WTC11 (cell line): Measurements from ENCODE around the gene CD22. TPM values are rescaled to one million over a fixed set of nuclear protein-coding genes. Genes with fewer than 3 reads are reported as not detected.

Experiments
- ATAC-seq: fragments of 200-7000 bp; cut with Tn5 transposase; 2 replicates; pipeline ENCODE4 v1.10.0; 2021; ENCODE audit warnings: mild to moderate bottlenecking, moderate library complexity
- CTCF ChIA-PET: fragments of 300-600 bp; sonication (Branson Sonifier 250); formaldehyde crosslinking; loops from one replicate; lab custom pipeline; 2021; ENCODE audit warnings: antibody characterized with exemption; lab: Charles Lee
- POLR2A ChIA-PET: fragments of 350-600 bp; sonication (Branson Sonifier 250); formaldehyde crosslinking; loops from one replicate; lab custom pipeline; 2021; ENCODE audit warnings: antibody characterized with exemption; lab: Charles Lee
- DNase-seq: peaks from one replicate; pipeline ENCODE4 v3.0.0; 2021; ENCODE audit warnings: low spot score
- H3K27ac Mint-ChIP-seq: 2 replicates; pipeline ENCODE4 v1.8.0; 2021; ENCODE audit warnings: mixed read lengths
- H3K27me3 Mint-ChIP-seq: 2 replicates; pipeline ENCODE4 v1.8.0; 2021; ENCODE audit warnings: low read depth, mild to moderate bottlenecking, moderate library complexity, mixed read lengths
- H3K36me3 Mint-ChIP-seq: 2 replicates; pipeline ENCODE4 v1.8.0; 2021; ENCODE audit warnings: mixed read lengths
- H3K4me1 Mint-ChIP-seq: 2 replicates; pipeline ENCODE4 v1.8.0; 2022; ENCODE audit warnings: mixed read lengths
- H3K4me3 Mint-ChIP-seq: 2 replicates; pipeline ENCODE4 v1.8.0; 2021; ENCODE audit warnings: mild to moderate bottlenecking, moderate library complexity, mixed read lengths
- H3K9me3 Mint-ChIP-seq: 2 replicates; pipeline ENCODE4 v1.8.0; 2021; ENCODE audit warnings: mixed read lengths
- AR ChIP-seq: fragments of 250-450 bp; sonication (Bioruptor Pico); IDR thresholded peaks from 2 replicates; pipeline ENCODE4 v1.9.0; 2021; ENCODE audit warnings: mild to moderate bottlenecking
- CDX4 ChIP-seq: fragments of 250-450 bp; sonication (Bioruptor Pico); IDR thresholded peaks from 2 replicates; pipeline ENCODE4 v1.9.0; 2021; ENCODE audit warnings: moderate library complexity, mild to moderate bottlenecking, inconsistent platforms, borderline replicate concordance
- CTCF ChIP-seq: fragments of 200-600 bp; IDR thresholded peaks from 2 replicates; pipeline ENCODE4 v1.8.0; 2022; ENCODE audit warnings: antibody characterized with exemption
- ELF4 ChIP-seq: sonication (generic); formaldehyde crosslinking; IDR thresholded peaks from 2 replicates; pipeline ENCODE4 v1.8.1; 2022; ENCODE audit warnings: low read depth, mild to moderate bottlenecking, moderate library complexity, missing genetic modification reagents
- ETV6 ChIP-seq: sonication (generic); formaldehyde crosslinking; IDR thresholded peaks from 2 replicates; pipeline ENCODE4 v1.8.1; 2022; ENCODE audit warnings: mild to moderate bottlenecking, missing genetic modification reagents
- FOXP1 ChIP-seq: sonication (generic); formaldehyde crosslinking; IDR thresholded peaks from 2 replicates; pipeline ENCODE4 v1.8.0; 2022; ENCODE audit warnings: missing genetic modification reagents, mild to moderate bottlenecking, moderate library complexity, borderline replicate concordance
- GABPB1 ChIP-seq: sonication (generic); formaldehyde crosslinking; IDR thresholded peaks from 2 replicates; pipeline ENCODE4 v1.8.1; 2023; ENCODE audit warnings: mild to moderate bottlenecking, missing genetic modification reagents
- HMGA2 ChIP-seq: fragments of 250-450 bp; sonication (Bioruptor Pico); IDR thresholded peaks from 2 replicates; pipeline ENCODE4 v1.4.0; 2021; ENCODE audit warnings: mild to moderate bottlenecking, moderate library complexity
- JUN ChIP-seq: sonication (generic); formaldehyde crosslinking; IDR thresholded peaks from 2 replicates; pipeline ENCODE4 v1.8.0; 2023; ENCODE audit warnings: mild to moderate bottlenecking, missing genetic modification reagents
- MXD4 ChIP-seq: fragments of 250-450 bp; sonication (Bioruptor Pico); IDR thresholded peaks from 2 replicates; pipeline ENCODE4 v1.8.0; 2021; ENCODE audit warnings: mild to moderate bottlenecking, moderate library complexity, borderline replicate concordance
- NFATC4 ChIP-seq: fragments of 250-450 bp; sonication (Bioruptor Pico); IDR thresholded peaks from 2 replicates; pipeline ENCODE4 v1.9.0; 2021; ENCODE audit warnings: mild to moderate bottlenecking
- NFE2L1 ChIP-seq: sonication (generic); formaldehyde crosslinking; IDR thresholded peaks from 2 replicates; pipeline ENCODE4 v1.8.1; 2023; ENCODE audit warnings: missing genetic modification reagents
- NR1H2 ChIP-seq: sonication (generic); formaldehyde crosslinking; IDR thresholded peaks from 2 replicates; pipeline ENCODE4 v1.9.0; 2021; ENCODE audit warnings: mild to moderate bottlenecking, moderate library complexity, missing genetic modification reagents
- NR2C2 ChIP-seq: sonication (generic); formaldehyde crosslinking; IDR thresholded peaks from 2 replicates; pipeline ENCODE4 v1.8.0; 2022; ENCODE audit warnings: mild to moderate bottlenecking, missing genetic modification reagents
- SP1 ChIP-seq: sonication (generic); formaldehyde crosslinking; conservative IDR thresholded peaks from 2 replicates; pipeline ENCODE4 v1.8.1; 2022; ENCODE audit warnings: missing genetic modification reagents
- STAT6 ChIP-seq: sonication (generic); formaldehyde crosslinking; conservative IDR thresholded peaks from 2 replicates; pipeline ENCODE4 v1.8.1; 2023; ENCODE audit warnings: mild to moderate bottlenecking, low read depth, missing genetic modification reagents, moderate library complexity
- TEAD4 ChIP-seq: sonication (generic); formaldehyde crosslinking; IDR thresholded peaks from 2 replicates; pipeline ENCODE4 v1.8.0; 2022; ENCODE audit warnings: mild to moderate bottlenecking, missing genetic modification reagents
- ZBTB21 ChIP-seq: sonication (generic); formaldehyde crosslinking; IDR thresholded peaks from 2 replicates; pipeline ENCODE4 v1.8.1; 2023; ENCODE audit warnings: mild to moderate bottlenecking, missing genetic modification reagents, borderline replicate concordance
- ZNF121 ChIP-seq: sonication (generic); formaldehyde crosslinking; IDR thresholded peaks from 2 replicates; pipeline ENCODE4 v1.8.0; 2023; ENCODE audit warnings: missing genetic modification reagents
- ZNF263 ChIP-seq: sonication (generic); formaldehyde crosslinking; IDR thresholded peaks from 2 replicates; pipeline ENCODE4 v1.8.1; 2022; ENCODE audit warnings: low read depth, mild to moderate bottlenecking, moderate library complexity, missing genetic modification reagents
- ZNF425 ChIP-seq: fragments of 250-450 bp; sonication (Bioruptor Pico); conservative IDR thresholded peaks from 2 replicates; pipeline ENCODE4 v1.9.0; 2021; ENCODE audit warnings: mild to moderate bottlenecking
- total RNA-seq: library from RNA; stranded (reverse); gene quantifications from 3 replicates; pipeline ENCODE4 v1.2.3, GENCODE V29; 2021

CD22 gene
- total RNA-seq, 1 experiment from 2014 or later = 0.28 TPM

- peaks cover 2% of the 10 kb centered on the region for H3K4me1 Mint-ChIP-seq
- H3K27me3 Mint-ChIP-seq = no peaks in the 10 kb centered on the region; the same call in none of the 2 replicates
- peaks cover 18% of the 10 kb centered on the region for H3K36me3 Mint-ChIP-seq
- ATAC-seq (no peak), DNase-seq (no peak)
- TF ChIP-seq NFE2L1 (CRISPR knock-in tag) (no peak), ZNF121 (no peak), ELF4 (CRISPR knock-in tag) (no peak), JUN (CRISPR knock-in tag) (no peak), ZNF263 (CRISPR knock-in tag) (no peak), TEAD4 (no peak), HMGA2 (CRISPR knock-in tag) (no peak), NR1H2 (CRISPR knock-in tag) (no peak), NFATC4 (CRISPR knock-in tag) (no peak)
- H3K4me3 Mint-ChIP-seq = no peak overlapping the region
- ChIA-PET POLR2A (no interaction called here), CTCF (interaction anchor here (1.2 to 2.6 kb wide), 2 partner anchors 9 to 73 kb away, joined by 3 to 7 read pairs; no protein-coding TSS in a partner anchor)
- no peaks in the 10 kb centered on the region for H3K9me3 Mint-ChIP-seq
- H3K27ac Mint-ChIP-seq = no peak overlapping the region
Measured at GRCh38 chr19:35279374-35279773, 49.6 kb upstream of the CD22 start.

GRCh38 chr19:35279985-35280821, 48.8 kb upstream of the CD22 start:
- Mint-ChIP-seq H3K27ac (peak overlapping the region; percentile 2; the same call in 1 of the 2 replicates), H3K27me3 (no peaks in the 10 kb centered on the region; the same call in none of the 2 replicates), H3K36me3 (peaks cover 13% of the 10 kb centered on the region), H3K9me3 (no peaks in the 10 kb centered on the region), H3K4me3 (no peak overlapping the region), H3K4me1 (peaks cover 8% of the 10 kb centered on the region)
- DNase-seq (no peak), ATAC-seq (no peak)
- CTCF ChIA-PET = interaction anchor here (1.2 to 2.6 kb wide), 3 partner anchors 10 to 73 kb away, joined by 3 to 7 read pairs (median 3); no protein-coding TSS in a partner anchor
- TF ChIP-seq FOXP1 (CRISPR knock-in tag) (0 out of 2 replicates have a peak, but pooled peaks have one; percentile 19), GABPB1 (CRISPR knock-in tag) (peak; percentile 90), AR (CRISPR knock-in tag) (no peak), ZBTB21 (CRISPR knock-in tag) (no peak), ZNF425 (CRISPR knock-in tag) (no peak)
- POLR2A ChIA-PET = interaction anchor here (0.5 kb wide), 1 partner anchor 65 kb away, joined by 4 read pairs; no protein-coding TSS in a partner anchor

- Mint-ChIP-seq H3K4me1 (peaks cover 11% of the 10 kb centered on the region), H3K4me3 (no peak overlapping the region), H3K36me3 (peaks cover 7% of the 10 kb centered on the region), H3K27ac (peak overlapping the region; percentile 82; the same call in 1 of the 2 replicates), H3K9me3 (no peaks in the 10 kb centered on the region), H3K27me3 (no peaks in the 10 kb centered on the region; the same call in none of the 2 replicates)
- DNase-seq = no peak
- ATAC-seq = no peak
- ChIA-PET POLR2A (interaction anchor here (0.6 kb wide), 1 partner anchor 47 kb away, joined by 10 read pairs; no protein-coding TSS in a partner anchor), CTCF (interaction anchor here (0.5 to 1.2 kb wide), 3 partner anchors 12 to 122 kb away, joined by 3 to 4 read pairs (median 4); no protein-coding TSS in a partner anchor)
- TF ChIP-seq SP1 (CRISPR knock-in tag) = no peak
- TF ChIP-seq ELF4 (CRISPR knock-in tag) = no peak
- TF ChIP-seq NR2C2 = no peak
- no peak for TF ChIP-seq CDX4 (CRISPR knock-in tag)
- no peak for TF ChIP-seq MXD4 (CRISPR knock-in tag)
- no peak for TF ChIP-seq CTCF
- no peak for TF ChIP-seq ETV6 (CRISPR knock-in tag)
- no peak for TF ChIP-seq STAT6 (CRISPR knock-in tag)
Measured at GRCh38 chr19:35281303-35281702, 47.7 kb upstream of the CD22 start.
